GM19455 (cell line): ENCODE measurements around the gene MYO16.

Experiments used
- ATAC-seq: cut with Tn5 transposase; IDR thresholded peaks from one replicate; pipeline ENCODE4 v1.9.1; 2021; ENCODE audit not compliant: unreplicated experiment

The MYO16 gene

GRCh38 chr13:109114162-109114561 is 484.8 kb downstream of the MYO16 start:
- no peak for ATAC-seq

- no peak for ATAC-seq
Measured at GRCh38 chr13:109114991-109115390, 485.6 kb downstream of the MYO16 start.

GRCh38 chr13:109118521-109118920 is 489.1 kb downstream of the MYO16 start:
- ATAC-seq: no peak

- no peak for ATAC-seq
Measured at GRCh38 chr13:109119896-109120295, 490.5 kb downstream of the MYO16 start.

GRCh38 chr13:109121826-109122225 is 492.4 kb downstream of the MYO16 start:
- no peak for ATAC-seq

- ATAC-seq: no peak
Measured at GRCh38 chr13:109123971-109124370, 494.6 kb downstream of the MYO16 start.

GRCh38 chr13:109126178-109126577 is 496.8 kb downstream of the MYO16 start:
- ATAC-seq: no peak

GRCh38 chr13:109126891-109127641 is 497.7 kb downstream of the MYO16 start:
- no peak for ATAC-seq

GRCh38 chr13:109128121-109128520 is 498.7 kb downstream of the MYO16 start:
- ATAC-seq: no peak

- ATAC-seq: no peak
Measured at GRCh38 chr13:109130093-109130835, 500.9 kb downstream of the MYO16 start.

GRCh38 chr13:109131698-109132257 is 502.4 kb downstream of the MYO16 start:
- ATAC-seq: peak; percentile 84

GRCh38 chr13:109135018-109135417 is 505.6 kb downstream of the MYO16 start:
- ATAC-seq: no peak

GRCh38 chr13:109136873-109137272 is 507.5 kb downstream of the MYO16 start:
- ATAC-seq: no peak

- ATAC-seq: no peak
Measured at GRCh38 chr13:109139346-109139745, 509.9 kb downstream of the MYO16 start.

- no peak for ATAC-seq
Measured at GRCh38 chr13:109140054-109140453, 510.6 kb downstream of the MYO16 start.

- ATAC-seq: no peak
Measured at GRCh38 chr13:109140479-109141349, 511.3 kb downstream of the MYO16 start.

GRCh38 chr13:109141706-109142105 is 512.3 kb downstream of the MYO16 start:
- ATAC-seq: no peak

GRCh38 chr13:109144693-109145437 is 515.5 kb downstream of the MYO16 start:
- peak; percentile 17 for ATAC-seq

GRCh38 chr13:109145631-109146030 is 516.2 kb downstream of the MYO16 start:
- ATAC-seq: peak; percentile 94

GRCh38 chr13:109146393-109146792 is 517.0 kb downstream of the MYO16 start:
- ATAC-seq: no peak
